H9 (cell line): Measurements from ENCODE around the gene C5orf22. TPM values are rescaled to one million over a fixed set of nuclear protein-coding genes. Genes with fewer than 3 reads are reported as not detected.

ENCODE experiments used
- DNase-seq: peaks from one replicate; pipeline ENCODE4 v3.0.0-alpha.2; 2017
- H2AFZ ChIP-seq: one replicate; pipeline ENCODE4 v1.6.1; 2013; ENCODE audit warnings: mild to moderate bottlenecking, low read length, control low read depth, moderate library complexity
- H2AK5ac ChIP-seq: 2 replicates; pipeline ENCODE4 v1.6.1; 2013; ENCODE audit warnings: low read length, control low read depth, mixed read lengths; ENCODE audit not compliant: insufficient read length
- H2BK120ac ChIP-seq: one replicate; pipeline ENCODE4 v1.6.1; 2013; ENCODE audit warnings: low read depth, mild to moderate bottlenecking, low read length, control low read depth, inconsistent platforms; ENCODE audit not compliant: poor library complexity, severe bottlenecking
- H2BK12ac ChIP-seq: 2 replicates; pipeline ENCODE4 v1.6.1; 2013; ENCODE audit warnings: low read length, control low read depth, mixed read lengths, low read depth; ENCODE audit not compliant: insufficient read length
- H2BK15ac ChIP-seq: 2 replicates; pipeline ENCODE4 v1.6.1; 2013; ENCODE audit warnings: low read depth, low read length, control low read depth
- H2BK20ac ChIP-seq: one replicate; pipeline ENCODE4 v1.6.1; 2013; ENCODE audit warnings: low read depth, mild to moderate bottlenecking, low read length, control low read depth, inconsistent platforms; ENCODE audit not compliant: poor library complexity, severe bottlenecking
- H2BK5ac ChIP-seq: 2 replicates; pipeline ENCODE4 v1.6.1; 2013; ENCODE audit warnings: low read length, control low read depth, mixed read lengths; ENCODE audit not compliant: insufficient read length
- H3K14ac ChIP-seq: 2 replicates; pipeline ENCODE4 v1.6.1; 2013; ENCODE audit warnings: low read length, control low read depth; ENCODE audit not compliant: insufficient read depth
- H3K18ac ChIP-seq: 2 replicates; pipeline ENCODE4 v1.6.1; 2013; ENCODE audit warnings: low read depth, mild to moderate bottlenecking, mixed read lengths, low read length, control low read depth; ENCODE audit not compliant: insufficient read length
- H3K23ac ChIP-seq: 2 replicates; pipeline ENCODE4 v1.6.1; 2013; ENCODE audit warnings: low read length, control low read depth, mixed read lengths, low read depth; ENCODE audit not compliant: insufficient read length
- H3K23me2 ChIP-seq: 2 replicates; pipeline ENCODE4 v1.6.1; 2013; ENCODE audit warnings: low read depth, mild to moderate bottlenecking, mixed read lengths, low read length, control low read depth; ENCODE audit not compliant: insufficient read length, poor library complexity, severe bottlenecking
- H3K27ac ChIP-seq: 2 replicates; pipeline ENCODE4 v1.5.1; 2013; ENCODE audit warnings: low read length, control low read depth, mixed read lengths, low read depth; ENCODE audit not compliant: insufficient read length
- H3K27me3 ChIP-seq: 2 replicates; pipeline ENCODE4 v1.6.1; 2013; ENCODE audit warnings: low read length, control low read depth, inconsistent platforms; ENCODE audit not compliant: insufficient read depth
- H3K4ac ChIP-seq: 2 replicates; pipeline ENCODE4 v1.6.1; 2013; ENCODE audit warnings: low read depth, mild to moderate bottlenecking, control low read depth, inconsistent platforms, low read length, moderate library complexity
- H3K4me1 ChIP-seq: 2 replicates; pipeline ENCODE4 v1.6.1; 2013; ENCODE audit warnings: low read length, control low read depth, inconsistent platforms; ENCODE audit not compliant: insufficient read depth
- H3K4me2 ChIP-seq: 2 replicates; pipeline ENCODE4 v1.6.1; 2013; ENCODE audit warnings: low read length, control low read depth, mixed read lengths; ENCODE audit not compliant: insufficient read length, insufficient read depth
- H3K56ac ChIP-seq: 2 replicates; pipeline ENCODE4 v1.6.1; 2013; ENCODE audit warnings: low read depth, mild to moderate bottlenecking, mixed read lengths, low read length, control low read depth; ENCODE audit not compliant: insufficient read length
- H3K79me1 ChIP-seq: 2 replicates; pipeline ENCODE4 v1.6.1; 2013; ENCODE audit warnings: low read depth, mild to moderate bottlenecking, moderate library complexity, low read length, control low read depth, inconsistent platforms; ENCODE audit not compliant: insufficient read depth, poor library complexity, severe bottlenecking
- H3K79me2 ChIP-seq: 2 replicates; pipeline ENCODE4 v1.6.1; 2013; ENCODE audit warnings: low read length, control low read depth, inconsistent platforms; ENCODE audit not compliant: insufficient read depth
- H3K9ac ChIP-seq: 2 replicates; pipeline ENCODE4 v1.6.1; 2013; ENCODE audit warnings: low read length, control low read depth, mixed read lengths; ENCODE audit not compliant: insufficient read length; ENCODE audit errors: extremely low read depth
- H3K9me3 ChIP-seq: one replicate; pipeline ENCODE4 v1.6.1; 2013; ENCODE audit warnings: low read depth, low read length, inconsistent platforms; ENCODE audit not compliant: control insufficient read depth
- H3T11ph ChIP-seq: one replicate; pipeline ENCODE4 v1.6.1; 2013; ENCODE audit warnings: mild to moderate bottlenecking, low read length, control low read depth, inconsistent platforms
- H4K20me1 ChIP-seq: one replicate; pipeline ENCODE4 v1.6.1; 2013; ENCODE audit not compliant: control insufficient read depth, insufficient read length, insufficient read depth
- H4K5ac ChIP-seq: 2 replicates; pipeline ENCODE4 v1.6.1; 2013; ENCODE audit warnings: low read depth, mild to moderate bottlenecking, mixed read lengths, low read length, control low read depth; ENCODE audit not compliant: insufficient read length
- H4K8ac ChIP-seq: replicated peaks from 2 replicates; pipeline ENCODE4 v1.6.1; 2013; ENCODE audit warnings: low read length, control low read depth, mixed read lengths, low read depth; ENCODE audit not compliant: insufficient read length
- H4K91ac ChIP-seq: 2 replicates; pipeline ENCODE4 v1.6.1; 2013; ENCODE audit warnings: low read depth, mild to moderate bottlenecking, moderate library complexity, mixed read lengths, low read length, control low read depth; ENCODE audit not compliant: insufficient read length
- H3K27ac Mint-ChIP-seq, 3 experiments: 2 replicates in 2 of 3; 3 replicates in 1 of 3; pipeline ENCODE4 v1.8.0; 2020 to 2021; ENCODE audit warnings: mixed read lengths in 3 of 3, mild to moderate bottlenecking in 1 of 3, moderate library complexity in 1 of 3
- H3K27me3 Mint-ChIP-seq: 2 replicates; pipeline ENCODE4 v1.8.0; 2021; ENCODE audit warnings: low read depth, mild to moderate bottlenecking, moderate library complexity, mixed read lengths
- H3K36me3 Mint-ChIP-seq, 3 experiments: 2 replicates in 2 of 3; 3 replicates in 1 of 3; pipeline ENCODE4 v1.8.0; 2020 to 2021; ENCODE audit warnings: low read depth in 3 of 3, mixed read lengths in 3 of 3; ENCODE audit not compliant: insufficient read depth in 1 of 3
- H3K4me1 Mint-ChIP-seq, 2 experiments: 2 replicates each; pipeline ENCODE4 v1.8.0; 2020; ENCODE audit warnings: mixed read lengths in 2 of 2
- H3K4me3 Mint-ChIP-seq, 2 experiments: 2 replicates in 1 of 2; 3 replicates in 1 of 2; pipeline ENCODE4 v1.8.0; 2020 to 2021; ENCODE audit warnings: mild to moderate bottlenecking in 2 of 2, mixed read lengths in 2 of 2, moderate library complexity in 1 of 2
- H3K9me3 Mint-ChIP-seq, 2 experiments: 2 replicates in 1 of 2; 3 replicates in 1 of 2; pipeline ENCODE4 v1.8.0; 2020; ENCODE audit warnings: mild to moderate bottlenecking in 2 of 2, mixed read lengths in 2 of 2, moderate library complexity in 1 of 2
- CTCF ChIP-seq: fragments of 200-600 bp; sonication (generic); conservative IDR thresholded peaks from 3 replicates; pipeline ENCODE4 v1.8.0; 2021; ENCODE audit warnings: antibody characterized with exemption, mild to moderate bottlenecking
- WGBS: extraction: QIAGEN DNeasy Blood & Tissue Kit; methylation state at CpG from one replicate; pipeline ENCODE4 v1.1.7; 2013; ENCODE audit warnings: missing lambda C conversion rate, low lambda C conversion rate, mixed read lengths; ENCODE audit not compliant: insufficient read length; ENCODE audit errors: extremely low coverage; 5-methylcytosine and 5-hydroxymethylcytosine counted together
- total RNA-seq: library from RNA; stranded (reverse); gene quantifications from 2 replicates; pipeline ENCODE4 v1.2.1, GENCODE V29; 2021

Gene C5orf22
- total RNA-seq, 1 experiment from 2014 or later: 34.0 TPM

GRCh38 chr5:31536873-31537272 is 4.8 kb downstream of the C5orf22 start:
- H3K14ac ChIP-seq: no peak overlapping the region
- H2AFZ ChIP-seq: no peak overlapping the region
- no peaks in the 10 kb centered on the region for H3K27me3 ChIP-seq
- H3K36me3 Mint-ChIP-seq: peaks cover 23 to 64% (median 55%) of the 10 kb centered on the region in 3 experiments; a peak in 6 of 7 replicates
- H4K8ac ChIP-seq: no peak overlapping the region
- H2BK12ac ChIP-seq: no peak overlapping the region
- H2BK5ac ChIP-seq: no peak overlapping the region
- H3K9ac ChIP-seq: no peak overlapping the region
- no peaks in the 10 kb centered on the region for H3K27me3 Mint-ChIP-seq
- TF ChIP-seq CTCF: no peak
- H3K27ac Mint-ChIP-seq: no peak overlapping the region
- no peaks in the 10 kb centered on the region for H3K4me1 ChIP-seq
- H3K79me2 ChIP-seq: peaks cover 1% of the 10 kb centered on the region; the same call in 1 of the 2 replicates
- no peak overlapping the region for H3K4ac ChIP-seq
- H2BK20ac ChIP-seq: no peak overlapping the region
- no peak overlapping the region for H3K18ac ChIP-seq
- no peak overlapping the region for H3K56ac ChIP-seq
- H2AK5ac ChIP-seq: no peak overlapping the region
- WGBS: no CpG with 5 or more reads among the region's 3 CpGs
- no peak overlapping the region for H2BK120ac ChIP-seq
- no peak overlapping the region for H4K91ac ChIP-seq
- H3K79me1 ChIP-seq: peaks cover 2% of the 10 kb centered on the region
- peaks cover 5 to 12% of the 10 kb centered on the region in 2 experiments for H3K4me1 Mint-ChIP-seq
- no peak overlapping the region for H2BK15ac ChIP-seq
- no peaks in the 10 kb centered on the region for H3K9me3 Mint-ChIP-seq
- DNase-seq: no peak
- H3T11ph ChIP-seq: no peak overlapping the region
- no peak overlapping the region for H3K4me2 ChIP-seq
- H3K23ac ChIP-seq: no peak overlapping the region
- H3K27ac ChIP-seq: no peak overlapping the region
- H4K20me1 ChIP-seq: no peaks in the 10 kb centered on the region
- H4K5ac ChIP-seq: no peak overlapping the region
- H3K9me3 ChIP-seq: no peaks in the 10 kb centered on the region
- peaks cover 3% of the 10 kb centered on the region for H3K23me2 ChIP-seq
- no peak overlapping the region for H3K4me3 Mint-ChIP-seq
